ENCODE measurements around the gene LCOR.
"Not testable (repeated sequence)": the region's sequence is repeated elsewhere in the genome, so short reads cannot be mapped to it uniquely, and the experiment has no call there.

LCOR gene

GRCh38 chr10:96831867-96832720 is at the start of gene LCOR:
Gene LCOR (plus strand): TSS chr10:96832298. CDS start chr10:96949058, 116,760 bp downstream.
- peak; percentile 78 for DNase-seq (ENCODE audit: low read depth)

GRCh38 chr10:96784253-96784652 is 47.8 kb upstream of the LCOR start:
- no peak for DNase-seq (ENCODE audit: low read depth)

GRCh38 chr10:96789571-96790108 is 42.5 kb upstream of the LCOR start:
- DNase-seq (ENCODE audit: low read depth) = no peak

GRCh38 chr10:96791902-96792301 is 40.2 kb upstream of the LCOR start:
- DNase-seq (ENCODE audit: low read depth) = no peak

- no peak for DNase-seq (ENCODE audit: low read depth)
These were observed 37.0 kb upstream of the LCOR start for GRCh38 chr10:96794836-96795733.

GRCh38 chr10:96797485-96797884 is 34.6 kb upstream of the LCOR start:
- DNase-seq (ENCODE audit: low read depth) = no peak

GRCh38 chr10:96803288-96803664 is 28.8 kb upstream of the LCOR start:
- DNase-seq (ENCODE audit: low read depth) = no peak

GRCh38 chr10:96814264-96814663 is 17.8 kb upstream of the LCOR start:
- DNase-seq (ENCODE audit: low read depth) = peak; percentile 64

GRCh38 chr10:96818971-96819370 is 13.1 kb upstream of the LCOR start:
- not testable (repeated sequence) for DNase-seq (ENCODE audit: low read depth)

GRCh38 chr10:96820765-96821164 is 11.3 kb upstream of the LCOR start:
- no peak for DNase-seq (ENCODE audit: low read depth)

GRCh38 chr10:96826438-96826837 is 5.7 kb upstream of the LCOR start:
- no peak for DNase-seq (ENCODE audit: low read depth)

GRCh38 chr10:96828609-96829008 is 3.5 kb upstream of the LCOR start:
- DNase-seq (ENCODE audit: low read depth) = no peak

- no peak for DNase-seq (ENCODE audit: low read depth)
These were observed 2.9 kb upstream of the LCOR start for GRCh38 chr10:96829029-96829773.

GRCh38 chr10:96830511-96831199 is 1.4 kb upstream of the LCOR start:
- DNase-seq (ENCODE audit: low read depth) = peak; percentile 40

GRCh38 chr10:96831200-96831866 is 765 bp upstream of the LCOR start:
- no peak for DNase-seq (ENCODE audit: low read depth)

- peak; percentile 35 for DNase-seq (ENCODE audit: low read depth)
These were observed 672 bp downstream of the LCOR start for GRCh38 chr10:96832721-96833219.

GRCh38 chr10:96833220-96834001 is 1.3 kb downstream of the LCOR start:
- DNase-seq (ENCODE audit: low read depth) = no peak

- DNase-seq (ENCODE audit: low read depth) = no peak
These were observed 2.0 kb downstream of the LCOR start for GRCh38 chr10:96834120-96834519.

- DNase-seq (ENCODE audit: low read depth) = no peak
These were observed 3.8 kb downstream of the LCOR start for GRCh38 chr10:96835899-96836298.

GRCh38 chr10:96838529-96838928 is 6.4 kb downstream of the LCOR start:
- DNase-seq (ENCODE audit: low read depth) = no peak
